GM12878 (cell line): Measurements from ENCODE around the gene RAB26. TPM values are rescaled to one million over a fixed set of nuclear protein-coding genes. Genes with fewer than 3 reads are reported as not detected.
"Not testable (repeated sequence)": the region's sequence is repeated elsewhere in the genome, so short reads cannot be mapped to it uniquely, and the experiment has no call there.

Source experiments
- ATAC-seq: fragments of 200-7000 bp; cut with Tn5 transposase; 3 replicates; pipeline ENCODE4 v1.9.1; 2020; ENCODE audit warnings: mild to moderate bottlenecking, moderate library complexity
- BruUV-seq: library from RNA; stranded (reverse); fragments of 400-500 nt; replicated peaks from 2 replicates; lab custom pipeline; 2021; lab: Mats Ljungman, UMichigan
- CTCF ChIA-PET: fragments of 300-600 bp; sonication (Branson Sonifier 250); formaldehyde crosslinking; extraction: SDS; loops from one replicate; lab custom pipeline; 2021; ENCODE audit warnings: inconsistent platforms; lab: Yijun Ruan, JAX
- POLR2A ChIA-PET: fragments of 350-600 bp; formaldehyde crosslinking; extraction: SDS; loops from one replicate; lab custom pipeline; 2021; ENCODE audit warnings: inconsistent platforms; lab: Charles Lee
- RAD21 ChIA-PET: fragments of 300-600 bp; sonication (Branson Sonifier 250); formaldehyde crosslinking; loops from one replicate; lab custom pipeline; 2023; ENCODE audit warnings: antibody characterized with exemption; ENCODE audit not compliant: unreplicated experiment; lab: Charles Lee
- SMC1A ChIA-PET: fragments of 300-600 bp; sonication (Branson Sonifier 250); formaldehyde crosslinking; loops from one replicate; lab custom pipeline; 2023; ENCODE audit not compliant: unreplicated experiment, uncharacterized antibody; lab: Charles Lee
- DNase-seq: peaks from one replicate; pipeline ENCODE4 v3.0.0-alpha.2; 2011; ENCODE audit warnings: low read depth, low spot score
- FAIRE-seq: peaks from 3 replicates; lab custom pipeline; 2011; peaks lifted over from hg19 to GRCh38; lab: Jason Lieb, UNC
- H2AFZ ChIP-seq: 2 replicates; pipeline ENCODE4 v1.6.0; 2011; ENCODE audit warnings: low read depth, low read length, control low read depth; ENCODE audit not compliant: control insufficient read depth
- H3K27ac ChIP-seq: 2 replicates; pipeline ENCODE4 v1.5.1; 2011; ENCODE audit warnings: control low read depth; ENCODE audit not compliant: control insufficient read depth, insufficient read depth
- H3K27me3 ChIP-seq, 2 experiments: replicated peaks in 1 of 2; 2 replicates each; pipeline versions ENCODE4 v1.6.0 to v1.6.1; 2011; ENCODE audit warnings: low read length in 1 of 2; ENCODE audit not compliant: control insufficient read depth in 2 of 2, insufficient read depth in 2 of 2
- H3K36me3 ChIP-seq, 2 experiments: 2 replicates each; pipeline ENCODE4 v1.5.1; 2011; ENCODE audit warnings: low read length in 1 of 2; ENCODE audit not compliant: control insufficient read depth in 2 of 2, insufficient read depth in 2 of 2
- H3K4me1 ChIP-seq: 2 replicates; pipeline ENCODE4 v1.6.1; 2011; ENCODE audit warnings: mild to moderate bottlenecking, low read length, moderate library complexity, mixed read lengths; ENCODE audit not compliant: control insufficient read depth, insufficient read depth
- H3K4me2 ChIP-seq: 2 replicates; pipeline ENCODE4 v1.6.0; 2011; ENCODE audit warnings: control low read depth; ENCODE audit not compliant: control insufficient read depth, insufficient read depth
- H3K4me3 ChIP-seq: fragments of 200-600 bp; sonication (generic); 2 replicates; pipeline ENCODE4 v1.5.1; 2016
- H3K79me2 ChIP-seq: 2 replicates; pipeline ENCODE4 v1.6.0; 2011; ENCODE audit warnings: low read length; ENCODE audit not compliant: control insufficient read depth, insufficient read depth
- H3K9ac ChIP-seq: 2 replicates; pipeline ENCODE4 v1.8.0; 2011; ENCODE audit warnings: low read length, control low read depth, mixed read lengths; ENCODE audit not compliant: control insufficient read depth, insufficient read depth
- H3K9me3 ChIP-seq: replicated peaks from 3 replicates; pipeline ENCODE4 v1.5.1; 2011; ENCODE audit warnings: mild to moderate bottlenecking, low read length; ENCODE audit not compliant: control insufficient read depth, insufficient read depth
- H4K20me1 ChIP-seq: 2 replicates; pipeline ENCODE4 v1.6.0; 2011; ENCODE audit not compliant: control insufficient read depth, insufficient read depth
- WGBS: methylation state at CpG from one replicate; pipeline ENCODE4 v1.1.6; 2016; ENCODE audit warnings: low lambda C conversion rate; ENCODE audit not compliant: insufficient replicate concordance, insufficient coverage; ENCODE audit errors: missing lambda C conversion rate; 5-methylcytosine and 5-hydroxymethylcytosine counted together
- in situ Hi-C: fragments of 300-500 bp; cut with MboI; formaldehyde crosslinking; loops from 9 replicates; pipeline ENCODE4 v1.14.3; 2018; ENCODE audit warnings: mixed read lengths
- intact Hi-C: fragments of 100-400 bp; cut with micrococcal nuclease; formaldehyde crosslinking; loops from one replicate; pipeline ENCODE4 v1.14.2; 2022; ENCODE audit not compliant: unreplicated experiment
- polyA plus RNA-seq, 11 experiments: library from polyadenylated mRNA; depleted of rRNA in 4 of 11; unstranded in 6 of 11; stranded (reverse) in 5 of 11; fragments of >200 nt; fragmentation: Nextera tagmentation in 4 of 11; fragmentation: Illumina TruSeq in 1 of 11; extraction: Ambion mirVana in 4 of 11; extraction: Trizol in 1 of 11; gene quantifications; 1 replicate in 1 of 11; 2 replicates in 10 of 11; pipeline versions ENCODE4 v1.2.1 to v1.2.3, GENCODE V29; 2011 to 2016; ENCODE audit warnings: inconsistent platforms in 2 of 11, missing spikeins in 2 of 11, low read depth in 1 of 11
- total RNA-seq, 4 experiments: library from RNA; depleted of rRNA in 3 of 4; stranded (reverse); fragments of >200 nt in 3 of 4; fragmentation: Illumina TruSeq in 1 of 4; extraction: Trizol in 1 of 4; gene quantifications; 2 replicates each; pipeline versions ENCODE4 v1.2.1 to v1.2.3, GENCODE V29; 2013 to 2021

Gene RAB26
- total and polyA plus RNA-seq, 10 of the 15 experiments (the other 5 are each of a cell fraction or from before 2014, with no cell fraction given), result 0.13 to 4.5 (median 0.33) TPM; not detected in 1

DNA sequence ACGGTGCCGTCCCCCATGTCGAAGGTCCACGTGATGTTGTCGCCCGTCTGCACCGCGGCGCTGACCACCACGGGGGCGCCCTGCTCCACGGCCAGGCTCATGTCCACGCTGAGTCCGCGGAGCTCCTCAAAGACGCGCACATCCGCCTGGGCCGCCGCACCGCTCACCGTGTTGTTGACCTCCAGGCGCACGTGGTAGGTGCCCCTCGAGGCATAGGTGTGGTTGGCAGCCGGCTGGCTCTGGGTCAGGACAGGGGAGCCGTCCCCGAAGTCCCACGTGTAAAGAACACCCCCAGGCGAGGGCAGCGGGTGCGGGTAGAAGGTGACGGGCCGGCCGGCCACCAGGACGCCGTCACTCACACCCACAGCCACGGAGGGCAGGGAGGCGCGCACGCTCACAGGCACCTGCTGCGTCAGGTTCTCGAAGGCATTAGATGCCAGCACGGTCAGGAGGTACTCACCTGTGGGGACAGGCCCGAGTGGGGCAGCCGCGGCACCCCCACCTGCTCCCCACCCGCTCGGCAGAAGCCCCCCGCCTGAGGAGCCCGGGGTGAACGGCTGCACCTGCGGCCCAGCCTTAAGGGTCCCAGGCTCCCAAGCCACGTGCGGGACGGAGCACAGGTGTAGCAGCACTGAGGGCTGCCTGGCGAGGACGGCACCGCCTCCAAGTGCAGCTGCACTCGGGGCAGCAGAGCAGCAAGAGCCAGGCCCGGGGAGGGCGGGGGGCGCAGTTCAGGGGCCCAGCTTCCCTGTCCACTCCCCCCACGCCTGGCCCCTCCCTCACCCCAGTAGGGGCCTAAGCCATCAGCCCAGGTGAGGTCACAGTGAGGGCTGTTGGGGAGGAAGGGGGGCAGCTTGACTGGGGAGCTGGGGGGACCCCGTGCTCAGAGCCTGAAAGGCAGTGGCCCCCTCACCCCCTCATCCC is 36.8 kb upstream of the RAB26 start:
- H3K79me2 ChIP-seq, ATAC-seq, H3K27ac ChIP-seq, in situ Hi-C loops, H3K4me2 ChIP-seq, POLR2A ChIA-PET, H3K27me3 ChIP-seq, FAIRE-seq, H3K4me3 ChIP-seq, DNase-seq, RAD21 ChIA-PET, SMC1A ChIA-PET, H3K9ac ChIP-seq, intact Hi-C loops, H3K9me3 ChIP-seq, H4K20me1 ChIP-seq, BruUV-seq, H3K4me1 ChIP-seq, H2AFZ ChIP-seq, CTCF ChIA-PET, H3K36me3 ChIP-seq: not testable (repeated sequence)
- 93% methylated on average over 46 of the region's 65 CpGs for WGBS

DNA sequence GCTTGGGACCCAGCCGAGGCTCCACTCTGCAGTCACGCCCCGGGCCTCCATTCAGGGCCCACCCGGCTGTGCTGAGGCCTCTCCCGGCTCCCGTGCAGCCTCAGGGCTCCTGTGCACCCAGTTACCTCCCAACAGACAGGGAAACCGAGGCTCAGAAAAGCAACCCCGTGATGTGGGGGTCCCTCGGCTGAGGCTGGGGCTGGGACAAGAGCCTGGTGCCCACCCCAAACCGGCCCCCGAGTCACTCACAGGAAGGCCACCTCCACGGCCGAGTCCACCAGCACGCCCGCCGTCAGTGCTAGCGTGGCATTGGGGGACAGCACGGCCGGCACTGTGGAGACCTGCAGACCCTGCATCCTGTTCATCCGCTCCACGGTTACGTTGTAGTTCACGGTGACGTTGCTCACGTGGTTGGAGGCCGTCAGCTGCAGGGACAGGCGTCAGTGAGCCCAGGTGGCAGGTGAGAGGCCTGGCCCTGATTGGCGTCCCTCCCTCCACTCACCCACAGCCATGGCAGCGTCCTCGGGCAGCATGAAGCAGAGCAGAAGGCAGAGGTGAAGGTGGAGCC is 35.8 kb upstream of the RAB26 start:
- H3K4me1 ChIP-seq, in situ Hi-C loops, BruUV-seq, H3K4me3 ChIP-seq, H2AFZ ChIP-seq, H3K36me3 ChIP-seq, H3K79me2 ChIP-seq, ATAC-seq, POLR2A ChIA-PET, H3K9me3 ChIP-seq, CTCF ChIA-PET, SMC1A ChIA-PET, H4K20me1 ChIP-seq, DNase-seq, H3K9ac ChIP-seq, intact Hi-C loops, H3K4me2 ChIP-seq, H3K27ac ChIP-seq, FAIRE-seq, H3K27me3 ChIP-seq, RAD21 ChIA-PET: not testable (repeated sequence)
- WGBS, result 76% methylated on average over 30 of the region's 30 CpGs

DNA sequence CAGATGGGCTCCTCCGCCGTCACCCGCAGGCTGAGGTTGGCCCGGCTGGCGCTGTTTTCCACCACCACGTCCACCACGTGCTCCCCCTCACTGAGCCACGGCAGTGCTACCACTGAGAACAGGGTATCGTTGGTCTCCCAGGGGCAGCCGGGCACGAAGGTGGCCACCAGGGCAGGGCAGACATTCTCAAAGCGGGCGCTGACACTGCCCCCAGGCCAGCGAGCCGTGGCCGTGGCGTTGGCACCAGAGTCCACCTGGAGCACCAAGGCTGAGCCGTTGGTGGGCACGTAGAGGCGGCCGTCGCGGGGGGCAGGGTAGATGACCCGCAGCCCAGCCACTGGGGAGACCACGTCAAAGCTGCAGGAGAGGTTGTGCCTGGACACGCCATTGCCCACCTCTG is 34.2 kb upstream of the RAB26 start:
- H3K9ac ChIP-seq, H3K4me2 ChIP-seq, ATAC-seq, CTCF ChIA-PET, SMC1A ChIA-PET, BruUV-seq, in situ Hi-C loops, DNase-seq, H4K20me1 ChIP-seq, H3K4me3 ChIP-seq, H2AFZ ChIP-seq, H3K4me1 ChIP-seq, H3K36me3 ChIP-seq, RAD21 ChIA-PET, H3K9me3 ChIP-seq, POLR2A ChIA-PET, FAIRE-seq, H3K79me2 ChIP-seq, H3K27me3 ChIP-seq, H3K27ac ChIP-seq, intact Hi-C loops: not testable (repeated sequence)
- 96% methylated on average over 24 of the region's 26 CpGs for WGBS
